ENCODE data around the gene CISD3.

Gene CISD3

GRCh38 chr17:38729886-38730525 is at the start of gene CISD3:
CISD3 (plus strand) TSS chr17:38730341; CDS start chr17:38730359, 18 bp downstream.
- H3K27ac Mint-ChIP-seq: peak within 1 kb of the TSS; percentile 96
- H3K36me3 Mint-ChIP-seq: peaks cover 2% of the 10 kb centered on the region
- no peaks in the 10 kb centered on the region for H3K9me3 Mint-ChIP-seq (ENCODE audit: low read depth)
- no peaks in the 10 kb centered on the region for H3K27me3 Mint-ChIP-seq
- H3K4me3 Mint-ChIP-seq: peak within 1 kb of the TSS; percentile 98
- H3K4me1 Mint-ChIP-seq (ENCODE audit: low read depth): peaks cover 79% of the 10 kb centered on the region

- Mint-ChIP-seq H3K4me3 (no peak overlapping the region), H3K4me1 (ENCODE audit: low read depth) (peaks cover 15% of the 10 kb centered on the region), H3K27me3 (no peaks in the 10 kb centered on the region), H3K9me3 (ENCODE audit: low read depth) (no peaks in the 10 kb centered on the region), H3K36me3 (no peaks in the 10 kb centered on the region), H3K27ac (no peak overlapping the region)
Measured at GRCh38 chr17:38681096-38681495, 49.0 kb upstream of the CISD3 start.

- Mint-ChIP-seq H3K4me3 (no peak overlapping the region), H3K27ac (peak overlapping the region; percentile 6), H3K36me3 (no peaks in the 10 kb centered on the region), H3K4me1 (ENCODE audit: low read depth) (peaks cover 2% of the 10 kb centered on the region), H3K9me3 (ENCODE audit: low read depth) (no peaks in the 10 kb centered on the region), H3K27me3 (no peaks in the 10 kb centered on the region)
Measured at GRCh38 chr17:38685491-38685890, 44.6 kb upstream of the CISD3 start.

GRCh38 chr17:38687286-38687685 is 42.9 kb upstream of the CISD3 start:
- no peaks in the 10 kb centered on the region for H3K27me3 Mint-ChIP-seq
- H3K36me3 Mint-ChIP-seq: no peaks in the 10 kb centered on the region
- H3K9me3 Mint-ChIP-seq (ENCODE audit: low read depth): no peaks in the 10 kb centered on the region
- H3K4me1 Mint-ChIP-seq (ENCODE audit: low read depth): peaks cover 2% of the 10 kb centered on the region
- H3K4me3 Mint-ChIP-seq: no peak overlapping the region
- no peak overlapping the region for H3K27ac Mint-ChIP-seq

- Mint-ChIP-seq H3K27ac (no peak overlapping the region), H3K9me3 (ENCODE audit: low read depth) (no peaks in the 10 kb centered on the region), H3K36me3 (no peaks in the 10 kb centered on the region), H3K4me3 (no peak overlapping the region), H3K4me1 (ENCODE audit: low read depth) (peaks cover 2% of the 10 kb centered on the region), H3K27me3 (no peaks in the 10 kb centered on the region)
Measured at GRCh38 chr17:38690386-38690785, 39.8 kb upstream of the CISD3 start.

GRCh38 chr17:38691154-38691553 is 39.0 kb upstream of the CISD3 start:
- Mint-ChIP-seq H3K9me3 (ENCODE audit: low read depth) (no peaks in the 10 kb centered on the region), H3K4me3 (no peak overlapping the region), H3K27ac (no peak overlapping the region), H3K4me1 (ENCODE audit: low read depth) (peaks cover 4% of the 10 kb centered on the region), H3K27me3 (no peaks in the 10 kb centered on the region), H3K36me3 (no peaks in the 10 kb centered on the region)

GRCh38 chr17:38693700-38694329 is 36.3 kb upstream of the CISD3 start:
- Mint-ChIP-seq H3K4me1 (ENCODE audit: low read depth) (peaks cover 21% of the 10 kb centered on the region), H3K9me3 (ENCODE audit: low read depth) (no peaks in the 10 kb centered on the region), H3K4me3 (no peak overlapping the region), H3K36me3 (no peaks in the 10 kb centered on the region), H3K27ac (peak overlapping the region; percentile 58), H3K27me3 (no peaks in the 10 kb centered on the region)

- H3K4me1 Mint-ChIP-seq (ENCODE audit: low read depth): peaks cover 47% of the 10 kb centered on the region
- no peaks in the 10 kb centered on the region for H3K9me3 Mint-ChIP-seq (ENCODE audit: low read depth)
- H3K27ac Mint-ChIP-seq: peak overlapping the region; percentile 67
- H3K4me3 Mint-ChIP-seq: peak overlapping the region; percentile 56
- peaks cover 2% of the 10 kb centered on the region for H3K36me3 Mint-ChIP-seq
- H3K27me3 Mint-ChIP-seq: no peaks in the 10 kb centered on the region
Measured at GRCh38 chr17:38697061-38697820, 32.9 kb upstream of the CISD3 start.

- Mint-ChIP-seq H3K36me3 (peaks cover 2% of the 10 kb centered on the region), H3K9me3 (ENCODE audit: low read depth) (no peaks in the 10 kb centered on the region), H3K27me3 (no peaks in the 10 kb centered on the region), H3K4me1 (ENCODE audit: low read depth) (peaks cover 47% of the 10 kb centered on the region), H3K27ac (peak overlapping the region; percentile 84), H3K4me3 (no peak overlapping the region)
Measured at GRCh38 chr17:38698760-38699159, 31.4 kb upstream of the CISD3 start.

GRCh38 chr17:38701504-38702165 is 28.5 kb upstream of the CISD3 start:
- H3K27me3 Mint-ChIP-seq: no peaks in the 10 kb centered on the region
- H3K4me1 Mint-ChIP-seq (ENCODE audit: low read depth): peaks cover 44% of the 10 kb centered on the region
- peaks cover 2% of the 10 kb centered on the region for H3K36me3 Mint-ChIP-seq
- H3K4me3 Mint-ChIP-seq: peak overlapping the region; percentile 86
- no peaks in the 10 kb centered on the region for H3K9me3 Mint-ChIP-seq (ENCODE audit: low read depth)
- H3K27ac Mint-ChIP-seq: peak overlapping the region; percentile 99

- peaks cover 43% of the 10 kb centered on the region for H3K4me1 Mint-ChIP-seq (ENCODE audit: low read depth)
- no peaks in the 10 kb centered on the region for H3K9me3 Mint-ChIP-seq (ENCODE audit: low read depth)
- H3K27ac Mint-ChIP-seq: peak overlapping the region; percentile 100
- H3K4me3 Mint-ChIP-seq: peak overlapping the region; percentile 99
- peaks cover 2% of the 10 kb centered on the region for H3K36me3 Mint-ChIP-seq
- H3K27me3 Mint-ChIP-seq: no peaks in the 10 kb centered on the region
Measured at GRCh38 chr17:38702166-38702915, 27.8 kb upstream of the CISD3 start.

- H3K4me1 Mint-ChIP-seq (ENCODE audit: low read depth): peaks cover 43% of the 10 kb centered on the region
- H3K27ac Mint-ChIP-seq: peak overlapping the region; percentile 100
- no peaks in the 10 kb centered on the region for H3K9me3 Mint-ChIP-seq (ENCODE audit: low read depth)
- peaks cover 4% of the 10 kb centered on the region for H3K36me3 Mint-ChIP-seq
- peak overlapping the region; percentile 99 for H3K4me3 Mint-ChIP-seq
- no peaks in the 10 kb centered on the region for H3K27me3 Mint-ChIP-seq
Measured at GRCh38 chr17:38702916-38703741, 27.0 kb upstream of the CISD3 start.

GRCh38 chr17:38703742-38704605 is 26.2 kb upstream of the CISD3 start:
- H3K27me3 Mint-ChIP-seq: no peaks in the 10 kb centered on the region
- H3K36me3 Mint-ChIP-seq: peaks cover 5% of the 10 kb centered on the region
- H3K9me3 Mint-ChIP-seq (ENCODE audit: low read depth): no peaks in the 10 kb centered on the region
- H3K4me1 Mint-ChIP-seq (ENCODE audit: low read depth): peaks cover 40% of the 10 kb centered on the region
- H3K4me3 Mint-ChIP-seq: peak overlapping the region; percentile 99
- H3K27ac Mint-ChIP-seq: peak overlapping the region; percentile 100

Measured in activated naive CD8-positive, alpha-beta T cell (primary cell).